Measurements from ENCODE around the gene MEPCE.
"Not testable (repeated sequence)": the region's sequence is repeated elsewhere in the genome, so short reads cannot be mapped to it uniquely, and the experiment has no call there.

The MEPCE gene

DNA sequence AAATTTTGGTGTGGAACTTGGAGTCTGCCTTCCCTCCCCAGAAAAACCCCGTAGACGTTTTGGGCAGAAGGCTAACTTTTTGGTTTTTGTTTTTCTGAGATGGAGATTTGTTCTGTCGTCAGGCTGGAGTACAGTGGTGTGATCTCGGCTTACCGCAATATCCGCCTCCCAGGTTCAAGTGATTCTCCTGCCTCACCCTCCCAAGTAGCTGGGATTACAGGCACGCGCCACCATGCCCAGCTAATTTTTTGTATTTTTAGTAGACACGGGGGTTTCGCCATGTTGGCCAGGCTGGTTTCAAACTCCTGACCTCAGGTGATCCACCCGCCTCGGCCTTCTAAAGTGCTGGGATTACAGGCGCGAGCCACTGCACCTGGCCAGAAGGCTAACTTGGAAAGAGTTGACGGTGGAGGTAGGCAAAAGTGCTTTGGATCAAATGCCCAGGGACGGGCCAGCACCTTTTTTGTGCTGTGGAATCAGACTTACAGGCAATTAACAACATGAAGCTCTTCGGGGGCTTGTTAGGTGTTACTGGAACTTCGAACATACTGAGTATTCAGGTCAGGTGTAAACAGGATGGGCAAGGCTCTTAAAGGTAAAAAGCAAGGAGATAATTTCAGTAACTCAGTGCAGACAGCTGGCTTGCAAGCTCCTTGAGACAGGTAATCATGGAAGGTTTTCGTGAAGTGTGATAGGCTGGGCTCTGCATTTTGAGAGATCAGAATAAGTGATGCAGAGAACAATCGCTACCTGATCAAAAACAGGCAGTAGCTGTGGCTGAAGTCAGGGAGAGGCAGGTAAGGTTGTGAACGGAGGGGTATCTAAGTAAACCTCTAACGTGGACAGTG is 4.9 kb downstream of the MEPCE start:
- DNase-seq (ENCODE audit: low read depth in 2 of 2): no peak

- DNase-seq (ENCODE audit: low read depth in 2 of 2): peak in 1 of 2 donors; percentile 13
These were observed 6.0 kb downstream of the MEPCE start for GRCh38 chr7:100435401-100436304.

DNA sequence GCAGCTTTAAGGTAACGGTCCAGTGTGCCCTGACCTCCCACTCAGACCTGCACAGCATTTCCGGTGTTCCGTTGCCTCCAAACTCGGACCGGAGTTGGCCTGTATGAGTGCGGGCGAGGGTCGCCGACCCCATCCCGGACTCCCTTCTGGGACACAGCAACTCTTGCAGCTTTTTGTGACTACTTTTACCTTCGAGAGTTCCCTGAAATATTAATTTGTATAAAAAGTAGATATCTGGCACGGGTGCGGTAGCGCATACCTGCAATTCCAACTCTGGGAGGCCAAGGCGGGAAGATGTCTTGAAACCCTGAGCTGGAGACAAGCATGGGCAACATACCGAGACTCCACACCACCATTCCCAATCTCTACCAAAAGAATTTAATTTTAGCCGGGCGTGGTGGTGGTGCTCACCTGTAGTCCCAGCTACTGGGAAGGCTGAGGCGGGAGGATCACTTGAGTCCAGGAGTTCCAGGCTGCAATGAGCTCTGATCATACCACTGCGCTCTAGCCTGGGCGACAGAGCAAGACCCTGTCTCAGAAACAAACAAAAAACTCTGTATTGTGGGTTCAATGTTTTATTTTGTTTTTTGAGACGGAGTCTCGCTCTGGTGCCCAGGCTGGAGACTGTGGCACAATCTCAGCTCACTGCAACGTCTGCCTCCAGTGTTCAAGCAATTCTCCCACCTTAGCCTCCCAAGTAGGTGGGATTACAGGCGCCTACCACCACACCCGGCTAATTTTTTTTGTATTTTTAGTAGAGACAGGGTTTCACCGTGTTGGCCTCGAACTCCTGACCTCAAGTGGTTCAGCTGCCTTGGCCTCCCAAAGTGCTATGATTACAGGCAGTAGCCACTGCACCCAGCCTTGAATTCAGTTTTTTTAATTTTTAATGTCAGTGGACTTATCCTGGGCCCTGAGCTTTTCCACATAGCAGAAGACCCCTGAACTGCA is 7.8 kb downstream of the MEPCE start:
- no peak for DNase-seq (ENCODE audit: low read depth in 2 of 2)

- no peak for DNase-seq (ENCODE audit: low read depth in 2 of 2)
These were observed 8.5 kb downstream of the MEPCE start for GRCh38 chr7:100438172-100438571.

DNA sequence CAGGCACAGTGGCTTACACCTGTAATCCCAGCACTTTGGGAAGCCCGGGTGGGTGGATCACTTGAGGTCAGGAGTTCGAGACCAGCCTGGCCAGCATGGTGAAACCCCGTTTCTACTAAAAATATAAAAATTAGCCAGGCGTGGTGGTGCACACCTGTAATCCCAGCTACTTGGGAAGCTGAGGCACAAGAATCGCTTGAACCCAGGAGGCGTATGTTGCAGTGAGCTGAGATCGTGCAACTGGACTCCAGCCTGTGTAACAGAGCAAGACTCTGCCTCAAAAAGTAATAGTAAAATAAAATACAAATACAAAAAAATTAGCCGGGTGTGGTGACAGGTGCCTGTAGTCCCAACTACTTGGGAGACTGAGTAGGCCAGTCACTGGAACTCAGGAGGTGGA is 9.1 kb downstream of the MEPCE start:
- not testable (repeated sequence) for DNase-seq (ENCODE audit: low read depth in 2 of 2)

DNA sequence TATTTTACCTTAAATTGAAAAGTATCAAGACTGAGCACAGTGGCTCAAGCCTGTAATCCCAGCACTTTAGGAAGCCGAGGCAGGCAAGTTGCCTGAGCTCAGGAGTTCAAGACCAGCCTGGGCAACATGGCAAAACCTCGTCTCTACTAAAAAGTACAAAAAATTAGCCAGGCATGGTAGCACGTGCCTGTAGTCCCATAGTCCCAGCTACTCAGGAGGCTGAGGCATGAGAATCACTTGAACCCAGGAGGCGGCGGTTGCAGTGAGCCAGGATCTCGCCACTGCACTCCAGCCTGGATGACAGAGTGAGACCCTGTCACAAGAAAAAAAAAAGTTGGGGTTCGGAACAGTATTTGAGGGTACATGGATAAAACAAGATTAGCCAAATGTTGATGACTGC is 9.6 kb downstream of the MEPCE start:
- not testable (repeated sequence) for DNase-seq (ENCODE audit: low read depth in 2 of 2)

- no peak for DNase-seq (ENCODE audit: low read depth in 2 of 2)
These were observed 12.3 kb downstream of the MEPCE start for GRCh38 chr7:100441641-100442535.

DNA sequence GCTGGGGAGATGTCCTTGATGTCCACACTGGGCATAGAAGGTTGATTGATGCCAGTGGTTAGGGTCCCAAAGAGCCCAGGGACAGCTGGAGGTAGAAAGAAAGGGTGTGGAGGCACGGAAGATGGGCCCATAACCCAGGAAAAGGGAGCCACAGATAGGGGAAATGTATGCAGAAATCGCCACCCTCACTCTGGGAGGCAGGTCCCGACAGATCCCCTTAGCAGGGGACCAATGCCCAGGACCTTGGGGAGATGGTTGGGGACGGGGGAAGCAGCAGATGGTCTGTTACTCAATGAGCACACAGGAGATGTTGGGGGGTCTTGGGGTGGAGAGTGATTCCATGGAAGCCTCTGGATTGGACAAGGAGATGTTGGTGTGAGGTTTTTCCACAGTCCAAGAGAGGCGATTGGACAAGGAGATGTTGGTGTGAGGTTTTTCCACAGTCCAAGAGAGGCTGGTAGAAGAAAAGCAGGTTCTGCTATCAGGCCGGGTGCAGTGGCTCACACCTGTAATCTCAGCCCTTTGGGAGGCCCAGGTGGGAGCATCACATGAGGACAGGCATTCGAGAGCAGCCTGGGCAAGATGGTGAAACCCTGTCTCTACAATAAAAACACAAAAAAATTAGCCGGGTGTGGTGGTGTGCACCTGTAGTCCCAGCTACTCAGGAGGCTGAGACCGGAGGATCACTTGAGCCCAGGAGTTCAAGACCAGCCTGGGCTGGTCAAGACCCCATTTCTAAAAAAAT is 13.6 kb downstream of the MEPCE start:
- DNase-seq (ENCODE audit: low read depth in 2 of 2): no peak

DNA sequence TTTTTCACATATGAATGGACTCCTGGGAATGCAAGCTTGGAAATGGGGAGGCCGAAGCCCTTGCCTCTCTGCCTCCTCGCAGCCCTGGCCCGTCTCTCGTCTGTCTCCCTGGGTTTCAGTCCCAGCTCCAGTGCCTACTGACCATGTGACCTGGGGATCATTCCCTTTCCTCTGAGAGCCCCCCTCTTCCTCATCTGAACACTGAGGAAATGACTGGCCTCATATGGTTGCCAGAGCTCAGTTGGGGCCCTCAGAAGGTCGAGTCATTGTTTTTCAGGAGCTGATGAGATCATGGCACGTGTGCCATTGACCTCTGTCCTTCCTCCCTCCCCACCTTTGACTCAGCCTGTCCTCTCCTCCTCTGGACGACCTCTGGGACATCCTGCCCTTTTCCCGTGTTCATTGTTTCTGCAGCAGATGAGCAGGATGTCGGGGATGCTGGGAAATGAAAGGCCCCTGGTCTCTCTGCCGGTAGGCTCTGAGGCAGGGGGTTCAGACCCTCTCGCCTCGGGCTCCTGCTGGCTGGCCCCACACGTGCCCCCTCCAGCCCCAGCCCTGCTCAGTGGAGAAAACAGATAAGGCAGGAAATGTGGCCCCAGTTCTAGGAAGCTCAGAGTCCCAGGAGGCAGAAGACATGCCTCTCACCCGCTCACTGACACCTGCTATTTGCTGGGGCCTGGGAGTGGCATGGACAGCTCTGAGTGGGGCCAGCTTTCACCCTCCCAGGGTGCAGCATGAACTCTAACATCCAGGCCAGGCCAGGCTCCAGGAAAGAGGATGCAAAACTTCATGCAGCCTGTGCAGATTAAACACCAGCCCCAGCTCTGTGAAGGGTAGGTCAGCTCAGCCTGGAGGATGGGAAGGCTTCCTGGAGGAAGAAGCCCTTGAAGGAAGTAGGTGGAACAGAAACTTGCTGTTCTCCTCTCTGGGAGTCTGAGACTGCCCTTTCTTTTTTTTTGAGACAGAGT is 15.0 kb downstream of the MEPCE start:
- no peak for DNase-seq (ENCODE audit: low read depth in 2 of 2)

GRCh38 chr7:100446040-100446439 is 16.4 kb downstream of the MEPCE start:
- DNase-seq (ENCODE audit: low read depth in 2 of 2): no peak

- DNase-seq (ENCODE audit: low read depth in 2 of 2): not testable (repeated sequence)
These were observed 17.7 kb downstream of the MEPCE start for GRCh38 chr7:100447363-100447762.

GRCh38 chr7:100449190-100449795 is 19.7 kb downstream of the MEPCE start:
- no peak for DNase-seq (ENCODE audit: low read depth in 2 of 2)

GRCh38 chr7:100452513-100452912 is 22.9 kb downstream of the MEPCE start:
- no peak for DNase-seq (ENCODE audit: low read depth in 2 of 2)

DNA sequence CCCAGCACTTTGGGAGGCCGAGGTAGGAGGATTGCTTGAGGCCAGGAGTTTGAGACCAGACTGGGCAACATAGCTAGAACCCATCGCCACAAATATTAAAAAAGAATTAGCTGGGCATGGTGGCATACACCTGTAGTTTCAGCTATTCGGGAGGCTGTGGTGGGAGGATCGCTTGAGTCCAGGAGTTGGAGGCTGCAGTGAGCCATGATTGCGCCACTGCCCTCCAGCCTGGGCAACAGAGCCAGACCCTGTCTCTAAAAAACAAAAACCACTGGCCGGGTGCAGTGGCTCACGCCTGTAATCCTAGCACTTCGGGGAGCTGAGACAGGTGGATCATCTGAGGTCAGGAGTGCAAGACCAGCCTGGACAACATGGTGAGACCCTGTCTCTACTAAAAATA is 24.2 kb downstream of the MEPCE start:
- DNase-seq (ENCODE audit: low read depth in 2 of 2): not testable (repeated sequence)

- no peak for DNase-seq (ENCODE audit: low read depth in 2 of 2)
These were observed 25.6 kb downstream of the MEPCE start for GRCh38 chr7:100455206-100455605.

DNA sequence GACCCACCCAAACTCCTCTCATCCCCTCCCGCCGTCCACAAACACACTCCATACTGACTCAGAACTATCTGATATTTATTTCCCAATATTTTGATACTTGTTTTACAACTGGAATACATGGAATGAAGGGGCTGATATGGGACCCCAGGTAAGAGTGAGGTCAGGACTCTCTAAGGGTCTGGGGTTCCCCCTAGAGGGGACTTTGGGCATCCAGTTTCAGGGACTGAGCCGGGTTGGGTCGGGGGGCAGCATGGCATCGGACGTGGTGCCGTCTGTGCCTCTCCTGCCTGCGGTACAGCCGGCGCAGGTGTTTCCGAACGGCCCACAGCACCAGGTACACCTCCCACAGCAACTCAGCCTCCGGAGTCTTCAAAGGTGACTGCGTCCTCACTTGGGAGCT is 26.9 kb downstream of the MEPCE start:
- DNase-seq (ENCODE audit: low read depth in 2 of 2): no peak

DNA sequence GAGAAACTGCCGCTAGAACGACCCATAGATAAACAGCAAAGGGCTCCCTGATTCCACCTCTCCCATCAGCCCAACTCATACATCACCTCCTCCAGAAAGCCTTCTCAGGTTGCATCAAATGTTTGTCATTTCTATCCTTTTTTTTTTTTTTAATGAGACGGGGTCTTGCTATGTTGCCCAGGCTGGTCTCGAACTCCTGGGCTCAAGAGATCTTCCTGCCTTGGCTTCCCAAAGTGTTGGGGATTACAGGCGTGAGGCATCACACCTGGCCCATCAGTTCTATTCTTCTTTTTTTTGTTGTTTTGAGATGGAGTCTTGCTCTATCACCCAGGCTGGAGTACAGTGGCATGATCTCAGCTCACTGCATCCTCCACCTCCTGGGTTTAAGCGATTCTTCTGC is 27.4 kb downstream of the MEPCE start:
- DNase-seq (ENCODE audit: low read depth in 2 of 2): no peak

GRCh38 chr7:100464210-100464660 is 34.6 kb downstream of the MEPCE start, which contains the start of gene SPACDR:
TSS of gene SPACDR (minus strand) at chr7:100464260. CDS start at chr7:100464025, 235 bp downstream.
- no peak for DNase-seq (ENCODE audit: low read depth in 2 of 2)

All from activated CD8-positive, alpha-beta memory T cell treated with anti-CD3 and anti-CD28 coated beads for 4 hours (primary cell).